Hepatocyte (in vitro differentiated cells): ENCODE data around the gene ARHGAP26. TPM values are rescaled to one million over a fixed set of nuclear protein-coding genes. Genes with fewer than 3 reads are reported as not detected.

Experiments used
- DNase-seq: peaks from one replicate; pipeline ENCODE4 v3.0.0-alpha.2; 2016; ENCODE audit warnings: low spot score
- H2AFZ ChIP-seq: fragments of 200-600 bp; sonication (generic); 2 replicates; pipeline ENCODE4 v1.6.0; 2016; ENCODE audit warnings: antibody characterized with exemption, mild to moderate bottlenecking
- H3K27ac ChIP-seq: fragments of 200-600 bp; sonication (generic); 2 replicates; pipeline ENCODE4 v1.5.1; 2016; ENCODE audit warnings: mild to moderate bottlenecking
- H3K27me3 ChIP-seq: fragments of 200-600 bp; sonication (generic); 2 replicates; pipeline ENCODE4 v1.6.1; 2016
- H3K36me3 ChIP-seq: fragments of 200-600 bp; sonication (generic); replicated peaks from 2 replicates; pipeline ENCODE4 v1.5.1; 2016; ENCODE audit warnings: low read depth; ENCODE audit not compliant: insufficient read depth
- H3K4me1 ChIP-seq: fragments of 200-600 bp; sonication (generic); 2 replicates; pipeline ENCODE4 v1.5.1; 2016; ENCODE audit warnings: mild to moderate bottlenecking, moderate library complexity; ENCODE audit not compliant: insufficient read depth
- H3K4me2 ChIP-seq: fragments of 200-600 bp; sonication (generic); 2 replicates; pipeline ENCODE4 v1.6.0; 2016
- H3K4me3 ChIP-seq: fragments of 200-600 bp; sonication (generic); 2 replicates; pipeline ENCODE4 v1.5.1; 2016; ENCODE audit warnings: mild to moderate bottlenecking
- H3K79me2 ChIP-seq: fragments of 200-600 bp; sonication (generic); 2 replicates; pipeline ENCODE4 v1.6.0; 2017; ENCODE audit warnings: mild to moderate bottlenecking
- H3K9me2 ChIP-seq: fragments of 200-600 bp; sonication (generic); replicated peaks from 2 replicates; pipeline ENCODE4 v1.6.0; 2017; ENCODE audit warnings: mild to moderate bottlenecking; ENCODE audit not compliant: insufficient read depth
- H3K9me3 ChIP-seq: fragments of 200-600 bp; sonication (generic); 2 replicates; pipeline ENCODE4 v1.5.1; 2016; ENCODE audit warnings: low read depth, mild to moderate bottlenecking
- H4K20me1 ChIP-seq: fragments of 200-600 bp; sonication (generic); 2 replicates; pipeline ENCODE4 v1.6.0; 2016; ENCODE audit warnings: mild to moderate bottlenecking; ENCODE audit not compliant: insufficient read depth, poor library complexity, severe bottlenecking
- CTCF ChIP-seq: fragments of 200-600 bp; sonication (generic); IDR thresholded peaks from 2 replicates; pipeline ENCODE4 v1.5.1; 2016; ENCODE audit warnings: antibody characterized with exemption, mild to moderate bottlenecking; ENCODE audit not compliant: poor library complexity
- EZH2 ChIP-seq: fragments of 200-600 bp; sonication (generic); IDR thresholded peaks from 2 replicates; pipeline ENCODE4 v1.6.1; 2016; ENCODE audit warnings: antibody characterized with exemption, mild to moderate bottlenecking, borderline replicate concordance
- EZH2phosphoT487 ChIP-seq: fragments of 200-600 bp; sonication (generic); IDR thresholded peaks from one replicate; pipeline ENCODE4 v1.6.1; 2018; ENCODE audit warnings: antibody characterized with exemption, mild to moderate bottlenecking, low read depth, moderate library complexity; ENCODE audit not compliant: unreplicated experiment, severe bottlenecking
- WGBS: methylation state at CpG from one replicate; pipeline ENCODE4 v1.1.6; 2016; ENCODE audit warnings: low lambda C conversion rate; ENCODE audit errors: missing lambda C conversion rate; 5-methylcytosine and 5-hydroxymethylcytosine counted together
- polyA plus RNA-seq: library from polyadenylated mRNA; unstranded; fragments of >200 nt; fragmentation: Nextera tagmentation; extraction: Ambion mirVana; gene quantifications from 2 replicates; pipeline ENCODE4 v1.2.1, GENCODE V29; 2016
- total RNA-seq: library from RNA; depleted of rRNA; stranded (reverse); fragments of >200 nt; gene quantifications from 2 replicates; pipeline ENCODE4 v1.2.3, GENCODE V29; 2014

ARHGAP26 gene
- total and polyA plus RNA-seq, 2 experiments from 2014 or later: 16.5 to 19.8 TPM

GRCh38 chr5:143138839-143139238 lies 368.7 kb downstream of the ARHGAP26 start:
- peaks cover 23% of the 10 kb centered on the region for H3K4me1 ChIP-seq
- no peak overlapping the region for H3K4me3 ChIP-seq

GRCh38 chr5:143139585-143139984 lies 369.4 kb downstream of the ARHGAP26 start:
- no peaks in the 10 kb centered on the region for H3K9me2 ChIP-seq
- TF ChIP-seq EZH2phosphoT487 (no peak), CTCF (no peak), EZH2 (no peak)
- H2AFZ ChIP-seq: no peak overlapping the region
- no peaks in the 10 kb centered on the region for H4K20me1 ChIP-seq
- H3K4me2 ChIP-seq: no peak overlapping the region
- no peaks in the 10 kb centered on the region for H3K27me3 ChIP-seq
- H3K27ac ChIP-seq: peak overlapping the region; percentile 33
- no peaks in the 10 kb centered on the region for H3K9me3 ChIP-seq
- no peak overlapping the region for H3K4me3 ChIP-seq
- no peaks in the 10 kb centered on the region for H3K79me2 ChIP-seq
- DNase-seq: no peak
- no peaks in the 10 kb centered on the region for H3K36me3 ChIP-seq
- WGBS: 72% methylated on average over 9 of the region's 9 CpGs
- peaks cover 23% of the 10 kb centered on the region for H3K4me1 ChIP-seq

More at GRCh38 chr5:143138839-143139238, 368.7 kb downstream of the ARHGAP26 start:
- no peaks in the 10 kb centered on the region for H3K27me3 ChIP-seq
- H3K79me2 ChIP-seq: no peaks in the 10 kb centered on the region
- no peaks in the 10 kb centered on the region for H3K9me3 ChIP-seq
- 67% methylated on average over 8 of the region's 8 CpGs for WGBS
- no peak overlapping the region for H3K4me2 ChIP-seq
- H3K9me2 ChIP-seq: no peaks in the 10 kb centered on the region
- H4K20me1 ChIP-seq: no peaks in the 10 kb centered on the region
- H3K36me3 ChIP-seq: no peaks in the 10 kb centered on the region
- H2AFZ ChIP-seq: no peak overlapping the region
- no peak for DNase-seq
- no peak overlapping the region for H3K27ac ChIP-seq
- TF ChIP-seq EZH2phosphoT487 (no peak), CTCF (no peak), EZH2 (no peak)

- DNase-seq: no peak
- WGBS: 71% methylated on average over 9 of the region's 9 CpGs
Observed at GRCh38 chr5:143140492-143141203, 370.5 kb downstream of the ARHGAP26 start.

More at GRCh38 chr5:143140492-143141203, 370.5 kb downstream of the ARHGAP26 start:
- Histone ChIP-seq H3K9me2 (no peaks in the 10 kb centered on the region), H3K36me3 (no peaks in the 10 kb centered on the region), H3K4me1 (peaks cover 22% of the 10 kb centered on the region), H3K27ac (peak overlapping the region; percentile 33), H3K9me3 (no peaks in the 10 kb centered on the region), H2AFZ (no peak overlapping the region), H3K4me3 (no peak overlapping the region), H3K4me2 (no peak overlapping the region), H3K27me3 (no peaks in the 10 kb centered on the region), H4K20me1 (no peaks in the 10 kb centered on the region), H3K79me2 (no peaks in the 10 kb centered on the region)
- no peak for TF ChIP-seq EZH2phosphoT487
- no peak for TF ChIP-seq CTCF
- TF ChIP-seq EZH2: no peak
